HG03521 (cell line): ENCODE results near the gene STX12.

ENCODE experiments used
- ATAC-seq: cut with Tn5 transposase; IDR thresholded peaks from one replicate; pipeline ENCODE4 v1.9.1; 2021; ENCODE audit warnings: mild to moderate bottlenecking, moderate library complexity; ENCODE audit not compliant: unreplicated experiment

Gene STX12

GRCh38 chr1:27772932-27773825 lies at the start of gene STX12:
Gene STX12 (plus strand): TSS chr1:27773219. CDS start chr1:27773308, 89 bp downstream.
- peak; percentile 95 for ATAC-seq

DNA sequence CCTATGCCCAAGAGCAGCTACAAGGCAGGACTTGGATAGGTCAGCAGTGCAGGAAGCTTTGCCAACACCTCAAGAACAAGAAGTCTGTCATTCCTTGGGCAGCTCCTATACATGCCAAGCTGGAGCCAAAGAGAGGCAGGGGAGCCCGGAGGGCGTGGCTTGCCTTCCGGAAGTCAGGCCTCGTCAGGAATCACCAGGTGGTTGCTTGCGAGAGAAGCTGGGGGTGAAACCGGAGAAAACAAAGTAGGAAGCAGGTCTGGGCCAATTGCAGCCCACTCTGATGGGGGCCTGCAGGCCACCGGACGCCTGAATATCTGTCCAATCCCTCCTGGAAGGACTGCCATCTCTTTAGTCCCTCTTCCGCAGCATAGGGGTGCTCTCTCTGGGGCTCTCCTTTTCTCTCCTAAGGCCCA lies 48.1 kb upstream of the STX12 start:
- ATAC-seq, result no peak

GRCh38 chr1:27725374-27726172 lies 47.4 kb upstream of the STX12 start, which contains the start of gene FAM76A:
Gene FAM76A (plus strand): TSS chr1:27725961. CDS start chr1:27726081, 120 bp downstream.
- ATAC-seq, result peak; percentile 93

DNA sequence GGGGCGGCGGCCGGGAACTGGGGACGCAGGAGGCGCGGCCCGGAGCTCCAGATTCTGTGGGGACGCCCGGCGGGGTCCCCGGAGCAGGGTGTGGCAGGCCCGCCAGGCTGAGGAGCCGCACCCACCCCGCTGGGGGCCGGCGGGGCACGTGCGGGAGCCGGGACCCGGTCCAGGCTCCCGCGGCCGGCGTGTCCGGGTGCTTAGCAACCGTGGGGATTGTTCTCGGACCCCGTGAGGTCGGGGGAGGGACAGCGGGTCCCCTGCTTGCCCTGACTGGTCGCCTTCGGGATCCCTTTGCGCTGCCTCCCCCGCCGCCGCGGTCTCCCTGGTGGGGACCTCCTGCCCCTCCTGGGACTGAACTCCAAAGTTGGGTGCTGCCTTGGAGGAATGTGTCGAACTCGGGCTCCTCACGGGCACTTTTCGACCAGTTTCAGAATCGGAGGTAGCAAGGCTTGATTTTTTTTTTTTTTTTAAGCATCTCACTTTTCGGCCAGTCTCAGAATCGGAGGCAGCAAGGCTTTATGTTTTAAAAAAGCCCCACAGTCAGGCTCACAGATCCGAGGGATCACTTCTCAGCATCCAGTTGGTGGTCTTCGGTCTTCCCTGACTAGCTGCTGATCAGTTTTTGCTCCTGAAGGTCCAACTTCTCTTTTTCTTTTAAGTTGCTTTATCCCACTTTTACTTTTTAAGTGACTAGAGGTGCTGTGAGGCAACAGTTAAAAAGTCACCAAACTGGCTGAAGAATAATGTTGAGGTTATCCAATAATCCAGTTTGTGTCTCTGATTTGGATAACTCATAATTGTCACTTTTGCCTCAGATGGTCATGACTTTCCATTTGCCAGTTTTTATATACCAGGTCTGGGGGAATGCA lies 46.6 kb upstream of the STX12 start:
- ATAC-seq, result peak; percentile 25

DNA sequence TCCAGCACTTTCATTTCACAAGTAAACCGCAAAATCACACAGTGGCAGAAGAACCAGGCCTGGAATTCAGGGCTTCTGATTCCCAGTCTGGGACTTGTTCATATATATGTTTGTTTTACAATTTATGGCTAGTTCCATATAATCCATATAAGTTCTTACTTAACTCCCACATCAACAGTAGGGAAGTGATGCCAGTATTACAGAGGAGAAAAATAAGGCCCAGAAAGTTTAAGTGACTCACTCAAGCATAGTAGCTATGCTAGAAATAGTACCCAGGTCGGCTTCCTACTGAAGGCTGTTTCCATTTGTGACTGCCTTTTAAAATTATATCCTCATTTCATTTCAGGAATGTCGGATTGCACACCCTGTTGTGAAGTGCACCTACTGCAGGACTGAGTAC lies 45.9 kb upstream of the STX12 start:
- no peak for ATAC-seq

- no peak for ATAC-seq
These were observed 36.8 kb upstream of the STX12 start for GRCh38 chr1:27736252-27736651.

DNA sequence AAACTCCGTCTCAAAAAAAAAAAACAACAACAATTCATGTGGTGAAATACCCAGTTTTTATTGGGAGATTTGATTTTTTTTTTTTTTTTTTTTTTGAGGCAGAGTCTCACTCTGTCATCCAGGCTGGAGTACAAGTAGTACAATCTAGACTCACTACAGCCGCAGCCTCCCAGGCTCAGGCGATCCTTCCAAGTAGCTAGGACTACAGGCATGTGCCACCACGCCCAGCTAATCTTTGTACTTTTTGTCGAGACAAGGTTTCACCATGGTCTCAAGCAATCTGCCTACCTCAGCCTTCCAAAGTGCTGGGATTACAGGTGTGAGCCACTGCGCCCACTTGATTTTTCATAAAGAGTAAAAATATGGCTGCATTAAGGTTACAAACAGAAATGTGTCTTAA lies 31.9 kb upstream of the STX12 start:
- no peak for ATAC-seq

- no peak for ATAC-seq
These were observed 28.5 kb upstream of the STX12 start for GRCh38 chr1:27744556-27744955.

DNA sequence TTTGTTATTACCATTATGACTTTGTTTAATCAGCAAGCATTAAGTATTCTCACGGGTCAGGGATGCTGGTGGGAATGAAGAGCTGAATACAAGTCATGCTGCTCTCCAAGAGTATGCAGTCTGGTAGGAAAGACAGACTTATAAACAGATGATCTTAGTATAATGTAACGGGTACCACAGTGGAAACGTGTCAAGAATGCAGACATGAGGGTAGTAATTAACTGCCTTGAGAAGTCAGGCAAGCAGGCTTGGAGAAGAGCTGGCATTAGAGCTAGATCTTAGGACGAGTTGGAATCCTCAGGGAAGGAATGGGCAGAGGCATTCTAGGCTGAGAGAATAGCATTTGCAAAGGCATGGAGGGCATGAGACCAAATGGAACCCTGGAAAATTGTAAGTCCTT lies 27.6 kb upstream of the STX12 start:
- no peak for ATAC-seq

DNA sequence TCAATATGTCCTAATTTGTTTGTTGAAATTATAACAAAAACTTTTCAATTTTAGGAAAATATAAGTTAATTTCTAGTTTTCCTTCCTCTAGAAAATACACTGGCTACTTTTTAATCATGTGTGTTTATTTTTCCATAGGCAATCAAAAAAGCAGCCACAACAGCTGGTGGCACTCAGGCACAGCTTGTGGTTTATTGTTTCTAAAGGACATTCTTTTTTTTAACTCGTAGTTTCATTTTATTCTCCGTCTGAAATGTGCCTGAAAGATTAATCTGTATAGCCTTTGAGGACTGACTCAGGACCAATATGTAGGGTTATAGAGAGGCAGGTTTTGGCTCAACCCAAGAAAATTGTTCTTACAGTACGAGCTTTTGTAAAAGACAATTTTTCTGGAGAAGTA lies 20.7 kb upstream of the STX12 start:
- no peak for ATAC-seq

DNA sequence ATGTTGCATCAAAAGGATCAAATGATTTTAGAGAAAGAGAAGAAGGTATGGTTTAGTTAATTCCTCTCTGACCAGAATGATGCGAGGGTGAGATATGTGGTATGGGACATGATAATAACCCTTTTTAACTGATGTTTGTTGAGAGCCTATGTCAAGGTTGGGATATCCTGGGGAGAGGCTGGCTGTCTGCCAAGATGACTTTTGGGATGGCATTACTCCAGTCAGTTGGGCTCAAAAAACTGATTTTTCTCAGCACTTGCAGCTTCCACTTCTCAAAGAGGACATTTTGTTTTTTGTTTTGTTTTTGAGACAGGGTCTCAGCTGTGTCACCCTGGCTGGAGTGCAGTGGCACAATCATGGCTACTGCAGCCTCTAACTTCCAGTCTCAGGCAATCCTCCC lies 17.7 kb upstream of the STX12 start:
- no peak for ATAC-seq

DNA sequence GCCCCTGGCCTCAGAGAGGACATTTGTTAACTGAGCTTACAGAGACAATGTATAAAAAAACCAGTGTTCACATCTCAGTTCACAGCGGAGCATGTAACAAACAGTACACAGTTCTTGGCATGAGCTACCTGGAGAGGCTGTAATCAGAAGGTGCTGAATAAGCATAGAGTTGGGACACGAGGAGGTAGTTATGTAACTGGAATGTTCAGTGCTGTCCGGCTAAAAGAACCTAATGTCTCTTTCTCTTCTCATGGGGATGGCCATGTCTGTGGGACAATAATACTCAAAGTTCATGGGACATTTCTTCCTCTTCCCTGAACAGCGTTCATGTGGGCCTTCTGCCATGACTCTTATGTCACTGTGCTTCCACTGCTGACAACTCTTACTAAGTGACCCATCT lies 17.2 kb upstream of the STX12 start:
- ATAC-seq, result no peak

DNA sequence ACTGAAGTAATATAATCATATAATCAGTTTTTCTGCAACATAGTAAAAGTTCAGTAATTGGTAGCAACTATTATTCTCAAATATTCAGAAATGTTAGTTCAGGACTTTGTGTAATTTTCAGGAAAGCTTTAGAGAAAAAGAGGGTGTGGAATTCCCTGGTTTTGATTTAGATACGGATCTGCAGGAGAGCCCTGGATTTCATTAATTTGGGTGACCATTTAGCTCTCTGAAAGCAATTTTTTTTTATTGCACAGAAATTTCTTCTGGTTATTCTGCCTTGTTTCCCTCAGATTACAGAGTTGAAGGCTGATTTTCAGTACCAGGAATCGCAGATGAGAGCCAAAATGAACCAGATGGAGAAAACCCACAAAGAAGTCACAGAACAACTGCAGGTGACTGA lies 13.8 kb upstream of the STX12 start:
- no peak for ATAC-seq

GRCh38 chr1:27760426-27760825 lies 12.6 kb upstream of the STX12 start:
- no peak for ATAC-seq

DNA sequence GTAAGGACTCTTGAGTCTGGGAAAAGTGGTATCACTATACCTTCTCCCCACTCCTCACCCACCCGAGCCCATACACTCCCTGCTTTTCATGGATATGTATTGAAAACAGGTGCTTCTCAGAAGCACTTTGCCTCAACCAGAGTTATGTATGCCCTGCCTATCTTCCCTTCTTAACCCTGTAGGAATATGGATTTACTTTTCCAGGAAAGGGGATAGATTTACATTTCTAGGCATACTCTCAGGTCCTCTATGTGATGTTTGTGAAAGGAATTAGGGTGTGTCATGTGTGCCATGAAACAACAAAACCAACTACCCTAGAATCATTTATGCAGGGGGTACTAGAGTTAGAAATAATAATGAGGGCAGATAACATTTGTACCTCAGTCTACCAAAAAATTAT lies 11.0 kb upstream of the STX12 start:
- no peak for ATAC-seq

DNA sequence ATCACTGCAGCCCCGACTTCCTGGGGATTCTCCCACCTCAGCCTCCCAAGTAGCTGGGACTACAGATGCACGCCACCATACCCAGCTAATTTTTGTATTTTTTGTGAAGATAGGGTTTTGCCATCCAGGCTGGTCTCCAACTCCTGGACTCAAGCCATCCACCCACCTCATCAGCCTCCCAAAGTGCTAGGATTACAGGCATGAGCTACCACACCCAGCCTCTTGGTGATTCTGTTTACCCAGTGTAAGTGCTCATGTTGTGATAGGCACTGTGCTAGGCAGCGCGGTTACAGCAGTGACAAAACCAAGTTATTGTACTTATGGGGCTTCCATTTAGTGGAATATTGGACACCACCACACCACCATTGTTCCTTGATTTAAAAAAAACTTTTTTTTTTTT lies 9.7 kb upstream of the STX12 start:
- ATAC-seq, result no peak

DNA sequence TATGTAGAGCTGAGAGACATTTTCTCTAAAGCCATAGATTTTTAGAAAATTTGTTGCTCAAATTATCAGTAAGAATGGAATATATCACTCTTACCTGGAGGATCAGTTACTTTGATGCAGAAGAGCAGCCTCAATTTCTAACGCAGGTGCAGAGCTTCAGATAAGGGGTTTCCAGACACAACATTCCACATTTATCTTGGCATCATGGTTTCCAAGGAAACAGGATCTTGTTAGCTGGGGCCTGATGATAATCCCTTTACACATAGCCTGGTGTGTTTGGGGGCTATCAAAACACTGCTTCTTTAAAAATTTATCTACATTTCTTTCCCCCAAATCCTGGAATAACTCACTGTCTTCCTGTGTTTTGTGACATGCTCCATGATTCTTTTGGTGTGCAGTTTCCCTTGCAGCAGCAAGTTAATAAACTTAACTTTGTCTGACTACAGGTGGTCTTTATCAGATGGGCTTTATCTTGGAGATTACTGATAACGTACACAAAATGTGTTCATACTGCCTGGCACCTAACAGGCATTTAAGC lies 2.7 kb upstream of the STX12 start:
- ATAC-seq, result no peak

GRCh38 chr1:27772036-27772931 lies 735 bp upstream of the STX12 start:
- no peak for ATAC-seq

DNA sequence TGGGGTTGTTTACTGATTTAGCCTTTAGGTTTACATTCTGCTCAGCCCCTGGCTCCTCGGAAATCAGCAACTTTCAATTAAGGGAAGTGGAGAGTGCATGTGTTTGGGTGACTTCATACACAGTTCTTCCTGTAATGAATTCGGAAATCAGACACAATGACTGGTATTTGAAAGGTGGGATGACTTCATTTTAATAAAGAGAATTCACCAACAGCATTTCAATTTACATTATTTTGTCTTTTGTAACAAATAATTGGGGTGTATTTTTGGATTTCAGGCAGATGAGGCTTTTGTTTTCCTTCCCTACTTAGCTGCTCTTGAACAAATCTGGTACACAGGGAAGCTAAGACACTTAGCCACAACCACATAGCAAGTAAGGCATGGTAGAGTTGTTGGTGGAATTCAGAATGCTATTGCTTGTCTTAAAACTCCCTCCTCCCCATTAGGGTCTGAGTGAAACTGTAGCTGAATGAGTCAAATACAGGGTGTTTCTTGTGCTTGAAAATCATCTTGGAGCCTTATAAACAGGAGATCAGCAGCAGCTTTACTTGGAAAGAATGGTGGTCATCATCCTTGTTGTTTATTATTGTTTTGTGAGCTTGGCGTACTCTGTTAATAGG lies 917 bp downstream of the STX12 start:
- ATAC-seq, result no peak
